Measurements from ENCODE around the gene C21orf58.

Gene C21orf58

GRCh38 chr21:46254208-46254975, 69.3 kb downstream of the C21orf58 start:
- no peak for ATAC-seq (ENCODE audit: insufficient read depth, low read depth)
- no peak for TF ChIP-seq EZH2 (IDR thresholded peaks at IDR 0.05; ENCODE audit: borderline replicate concordance, low read depth, low read length, severe bottlenecking)
- no peak for TF ChIP-seq CTCF (IDR thresholded peaks at IDR 0.05; ENCODE audit: borderline replicate concordance, extremely low read depth, low read length, poor library complexity, severe bottlenecking)

GRCh38 chr21:46253610-46254124, 70.0 kb downstream of the C21orf58 start:
- ATAC-seq (ENCODE audit: insufficient read depth, low read depth) (peak; percentile 76), DNase-seq (peak; percentile 55)
- 0 out of 2 replicates have a peak, but pooled peaks cover 5% of the 10 kb centered on the region for H3K4me1 ChIP-seq (ENCODE audit: insufficient read depth, low read length)
- TF ChIP-seq EZH2 (IDR thresholded peaks at IDR 0.05; ENCODE audit: borderline replicate concordance, low read depth, low read length, severe bottlenecking) (no peak), CTCF (IDR thresholded peaks at IDR 0.05; ENCODE audit: borderline replicate concordance, extremely low read depth, low read length, poor library complexity, severe bottlenecking) (no peak)
- 0 out of 2 replicates have a peak overlapping the region, but pooled peaks have one; percentile 11 for H3K27ac ChIP-seq (ENCODE audit: low read length)
- H3K4me3 ChIP-seq (ENCODE audit: low read depth in 1 of 2, low read length in 2 of 2), result no peak overlapping the region
- peaks cover 3% of the 10 kb centered on the region; the same call in 1 of the 2 replicates for H3K79me2 ChIP-seq (ENCODE audit: insufficient read depth, low read length)
- no peak overlapping the region for H3K9ac ChIP-seq (ENCODE audit: low read depth, low read length)
- H4K20me1 ChIP-seq (ENCODE audit: insufficient read depth, low read length), result peaks cover 22% of the 10 kb centered on the region
- no peak overlapping the region for H3K4me2 ChIP-seq (ENCODE audit: insufficient read depth, low read length)
- peaks cover 96% of the 10 kb centered on the region for H3K36me3 ChIP-seq (ENCODE audit: insufficient read depth, low read length)
- no peak overlapping the region for H2AFZ ChIP-seq (ENCODE audit: low read depth, low read length)
- H3K27me3 ChIP-seq (ENCODE audit: insufficient read depth, low read length, poor library complexity), result no peaks in the 10 kb centered on the region
- no peaks in the 10 kb centered on the region for H3K9me3 ChIP-seq (ENCODE audit: insufficient read depth, low read length, severe bottlenecking)

More at GRCh38 chr21:46254208-46254975, 69.3 kb downstream of the C21orf58 start:
- peaks cover 96% of the 10 kb centered on the region for H3K36me3 ChIP-seq (ENCODE audit: insufficient read depth, low read length)
- H3K9ac ChIP-seq (ENCODE audit: low read depth, low read length), result no peak overlapping the region
- peaks cover 19% of the 10 kb centered on the region for H4K20me1 ChIP-seq (ENCODE audit: insufficient read depth, low read length)
- no peaks in the 10 kb centered on the region for H3K27me3 ChIP-seq (ENCODE audit: insufficient read depth, low read length, poor library complexity)
- no peak overlapping the region for H2AFZ ChIP-seq (ENCODE audit: low read depth, low read length)
- no peak overlapping the region for H3K27ac ChIP-seq (ENCODE audit: low read length)
- DNase-seq, result no peak
- H3K4me2 ChIP-seq (ENCODE audit: insufficient read depth, low read length), result no peak overlapping the region
- H3K9me3 ChIP-seq (ENCODE audit: insufficient read depth, low read length, severe bottlenecking), result no peaks in the 10 kb centered on the region
- peaks cover 3% of the 10 kb centered on the region; the same call in 1 of the 2 replicates for H3K79me2 ChIP-seq (ENCODE audit: insufficient read depth, low read length)
- 0 out of 2 replicates have a peak, but pooled peaks cover 5% of the 10 kb centered on the region for H3K4me1 ChIP-seq (ENCODE audit: insufficient read depth, low read length)
- no peak overlapping the region for H3K4me3 ChIP-seq (ENCODE audit: low read depth in 1 of 2, low read length in 2 of 2)

GRCh38 chr21:46252840-46253239, 70.8 kb downstream of the C21orf58 start:
- Histone ChIP-seq H2AFZ (ENCODE audit: low read depth, low read length) (no peak overlapping the region), H4K20me1 (ENCODE audit: insufficient read depth, low read length) (peaks cover 25% of the 10 kb centered on the region), H3K4me3 (ENCODE audit: low read depth in 1 of 2, low read length in 2 of 2) (no peak overlapping the region), H3K9me3 (ENCODE audit: insufficient read depth, low read length, severe bottlenecking) (no peaks in the 10 kb centered on the region), H3K27me3 (ENCODE audit: insufficient read depth, low read length, poor library complexity) (no peaks in the 10 kb centered on the region), H3K9ac (ENCODE audit: low read depth, low read length) (no peak overlapping the region), H3K79me2 (ENCODE audit: insufficient read depth, low read length) (peaks cover under 1% of the 10 kb centered on the region; the same call in 1 of the 2 replicates), H3K36me3 (ENCODE audit: insufficient read depth, low read length) (peaks cover 96% of the 10 kb centered on the region), H3K4me2 (ENCODE audit: insufficient read depth, low read length) (no peak overlapping the region), H3K27ac (ENCODE audit: low read length) (no peak overlapping the region), H3K4me1 (ENCODE audit: insufficient read depth, low read length) (0 out of 2 replicates have a peak, but pooled peaks cover 5% of the 10 kb centered on the region)
- DNase-seq (no peak), ATAC-seq (ENCODE audit: insufficient read depth, low read depth) (no peak)
- TF ChIP-seq CTCF (IDR thresholded peaks at IDR 0.05; ENCODE audit: borderline replicate concordance, extremely low read depth, low read length, poor library complexity, severe bottlenecking) (no peak), EZH2 (IDR thresholded peaks at IDR 0.05; ENCODE audit: borderline replicate concordance, low read depth, low read length, severe bottlenecking) (no peak)
